HEK293 (cell line): ENCODE results near the gene EMD.
"Not testable (repeated sequence)": the region's sequence is repeated elsewhere in the genome, so short reads cannot be mapped to it uniquely, and the experiment has no call there.

Experiments used
- CTCF ChIA-PET: fragments of 350-600 bp; formaldehyde crosslinking; extraction: SDS; loops from one replicate; lab custom pipeline; 2021; ENCODE audit warnings: antibody characterized with exemption; lab: Yijun Ruan, JAX
- POLR2A ChIA-PET: fragments of 300-600 bp; formaldehyde crosslinking; extraction: SDS; loops from one replicate; lab custom pipeline; 2020; ENCODE audit warnings: antibody characterized with exemption, inconsistent platforms; lab: Yijun Ruan, JAX
- H3K27ac ChIP-seq: fragments of 200-500 bp; sonication (Bioruptor generic); 2 replicates; pipeline ENCODE4 v1.5.1; 2014; ENCODE audit warnings: low read depth, low read length, control low read depth, inconsistent platforms; ENCODE audit errors: extremely low read depth
- H3K36me3 ChIP-seq, 2 experiments: fragments of 200-500 bp in 1 of 2; sonication (Bioruptor generic) in 1 of 2; 1 replicate in 1 of 2; 2 replicates in 1 of 2; pipeline ENCODE4 v1.5.1; 2014 to 2017; ENCODE audit warnings: inconsistent platforms in 2 of 2, low read length in 2 of 2; ENCODE audit not compliant: control insufficient read depth in 2 of 2, insufficient read depth in 1 of 2
- H3K4me1 ChIP-seq: fragments of 200-500 bp; sonication (Bioruptor generic); 2 replicates; pipeline ENCODE4 v1.5.1; 2014; ENCODE audit warnings: mild to moderate bottlenecking, low read length, inconsistent platforms; ENCODE audit not compliant: control insufficient read depth, insufficient read depth
- H3K4me3 ChIP-seq: 2 replicates; pipeline ENCODE4 v1.5.1; 2011; ENCODE audit warnings: low read depth, mild to moderate bottlenecking, control low read depth, low read length, moderate library complexity
- H3K9me3 ChIP-seq: fragments of 200-500 bp; sonication (Bioruptor generic); 2 replicates; pipeline ENCODE4 v1.5.1; 2014; ENCODE audit warnings: low read depth, low read length, inconsistent platforms; ENCODE audit not compliant: control insufficient read depth, insufficient read depth
- HOXA7 ChIP-seq: sonication (generic); formaldehyde crosslinking; IDR thresholded peaks from 2 replicates; pipeline ENCODE4 v1.8.1; 2022; ENCODE audit warnings: missing genetic modification reagents, borderline replicate concordance
- PATZ1 ChIP-seq: fragments of 450-650 bp; formaldehyde crosslinking; IDR thresholded peaks from 2 replicates; pipeline ENCODE4 v1.5.1; 2016; ENCODE audit warnings: missing biosample characterization, missing genetic modification characterization
- SP2 ChIP-seq: fragments of 450-650 bp; formaldehyde crosslinking; IDR thresholded peaks from 2 replicates; pipeline ENCODE4 v1.5.1; 2016; ENCODE audit warnings: missing biosample characterization, missing genetic modification characterization
- TRIM28 ChIP-seq: IDR thresholded peaks from 2 replicates; pipeline ENCODE4 v1.6.1; 2011; ENCODE audit warnings: low read length, control low read depth, borderline replicate concordance
- YY1 ChIP-seq: fragments of 450-650 bp; formaldehyde crosslinking; IDR thresholded peaks from 2 replicates; pipeline ENCODE4 v1.5.1; 2018; ENCODE audit warnings: missing biosample characterization, missing genetic modification characterization
- YY2 ChIP-seq: fragments of 450-650 bp; formaldehyde crosslinking; IDR thresholded peaks from 2 replicates; pipeline ENCODE4 v1.5.1; 2016; ENCODE audit warnings: missing biosample characterization, missing genetic modification characterization
- ZBTB10 ChIP-seq: fragments of 450-650 bp; formaldehyde crosslinking; IDR thresholded peaks from 2 replicates; pipeline ENCODE4 v1.5.1; 2016; ENCODE audit warnings: missing biosample characterization, missing genetic modification characterization
- ZFP3 ChIP-seq: fragments of 450-650 bp; formaldehyde crosslinking; IDR thresholded peaks from 2 replicates; pipeline ENCODE4 v1.5.1; 2016; ENCODE audit warnings: low read depth, missing biosample characterization, missing genetic modification characterization
- ZNF223 ChIP-seq: fragments of 450-650 bp; formaldehyde crosslinking; IDR thresholded peaks from 2 replicates; pipeline ENCODE4 v1.5.1; 2016; ENCODE audit warnings: missing biosample characterization, missing genetic modification characterization
- ZNF423 ChIP-seq: fragments of 450-650 bp; formaldehyde crosslinking; IDR thresholded peaks from 2 replicates; pipeline ENCODE4 v1.5.1; 2016; ENCODE audit warnings: missing biosample characterization, missing genetic modification characterization
- ZNF561 ChIP-seq: fragments of 450-650 bp; IDR thresholded peaks from 2 replicates; pipeline ENCODE4 v1.5.1; 2018; ENCODE audit warnings: missing biosample characterization, missing genetic modification characterization, borderline replicate concordance
- ZNF623 ChIP-seq: fragments of 450-650 bp; formaldehyde crosslinking; IDR thresholded peaks from 2 replicates; pipeline ENCODE4 v1.5.1; 2016; ENCODE audit warnings: missing biosample characterization, missing genetic modification characterization
- ZNF639 ChIP-seq: fragments of 450-650 bp; formaldehyde crosslinking; IDR thresholded peaks from 2 replicates; pipeline ENCODE4 v1.5.1; 2016; ENCODE audit warnings: missing biosample characterization, missing genetic modification characterization
- ZNF677 ChIP-seq: fragments of 450-650 bp; IDR thresholded peaks from 2 replicates; pipeline ENCODE4 v1.5.0; 2018; ENCODE audit warnings: missing biosample characterization, mild to moderate bottlenecking, missing genetic modification characterization, moderate library complexity

Gene EMD

GRCh38 chrX:154388094-154388493 is 9.0 kb downstream of the EMD start:
- H3K36me3 ChIP-seq, H3K4me3 ChIP-seq, CTCF ChIA-PET, H3K27ac ChIP-seq, POLR2A ChIA-PET, H3K4me1 ChIP-seq, H3K9me3 ChIP-seq: not testable (repeated sequence)

- H3K36me3 ChIP-seq, H3K9me3 ChIP-seq, CTCF ChIA-PET, H3K27ac ChIP-seq, POLR2A ChIA-PET, H3K4me1 ChIP-seq, H3K4me3 ChIP-seq: not testable (repeated sequence)
Measured at GRCh38 chrX:154388649-154389048, 9.6 kb downstream of the EMD start.

- CTCF ChIA-PET, H3K9me3 ChIP-seq, H3K4me3 ChIP-seq, H3K36me3 ChIP-seq, H3K27ac ChIP-seq, H3K4me1 ChIP-seq, POLR2A ChIA-PET: not testable (repeated sequence)
Measured at GRCh38 chrX:154389812-154390747, 11.0 kb downstream of the EMD start.

GRCh38 chrX:154396363-154396762 is 17.3 kb downstream of the EMD start:
- not testable (repeated sequence) for H3K27ac ChIP-seq, H3K4me1 ChIP-seq, H3K9me3 ChIP-seq, H3K4me3 ChIP-seq
- CTCF ChIA-PET = interaction anchor here (0.7 to 1.1 kb wide), 2 partner anchors 23 to 369 kb away, joined by 3 read pairs; no protein-coding TSS in a partner anchor
- H3K36me3 ChIP-seq = peaks cover 0 to 26% of the 10 kb centered on the region in 2 experiments; a peak in 1 of 3 replicates
- POLR2A ChIA-PET = interaction anchor here (0.9 kb wide), 1 partner anchor 17 kb away, joined by 6 read pairs; the partner anchor contains the start of gene EMD

- no peaks in the 10 kb centered on the region for H3K9me3 ChIP-seq
- peak overlapping the region; percentile 84 for H3K27ac ChIP-seq
- CTCF ChIA-PET = interaction anchor here (0.5 to 1.5 kb wide), 4 partner anchors 10 to 128 kb away, joined by 3 to 4 read pairs (median 4); no protein-coding TSS in a partner anchor
- POLR2A ChIA-PET = interaction anchor here (0.7 to 6.5 kb wide), 14 partner anchors 10 to 135 kb away, joined by 3 to 57 read pairs (median 7); partner anchors contain the start of genes DNASE1L1, EMD, FLNA and SLC10A3
- peak overlapping the region; percentile 41 for H3K4me3 ChIP-seq
- no peaks in the 10 kb centered on the region for H3K4me1 ChIP-seq
- H3K36me3 ChIP-seq = peaks cover 0 to 31% of the 10 kb centered on the region in 2 experiments; a peak in 1 of 3 replicates
- no peak for TF ChIP-seq ZNF677
- no peak for TF ChIP-seq ZNF623 (tag by site-specific recombination)
- no peak for TF ChIP-seq ZNF639 (tag by site-specific recombination)
- no peak for TF ChIP-seq ZFP3
- TF ChIP-seq ZNF223 (tag by site-specific recombination) = no peak
- TF ChIP-seq HOXA7 = no peak
- 0 out of 2 replicates have a peak, but pooled peaks have one; percentile 8 for TF ChIP-seq ZBTB10 (tag by site-specific recombination)
- TF ChIP-seq SP2 (tag by site-specific recombination) = peak; percentile 75
- TF ChIP-seq YY2 = no peak
- TF ChIP-seq YY1 (tag by site-specific recombination) = no peak
- no peak for TF ChIP-seq TRIM28
- no peak for TF ChIP-seq ZNF423
- TF ChIP-seq ZNF561 (tag by site-specific recombination) = no peak
- TF ChIP-seq PATZ1 (tag by site-specific recombination) = peak; percentile 59; the same call in 1 of the 2 replicates
Measured at GRCh38 chrX:154396973-154397887, 18.1 kb downstream of the EMD start.
